ENCODE results near the gene MAP4K4.

The MAP4K4 gene

DNA sequence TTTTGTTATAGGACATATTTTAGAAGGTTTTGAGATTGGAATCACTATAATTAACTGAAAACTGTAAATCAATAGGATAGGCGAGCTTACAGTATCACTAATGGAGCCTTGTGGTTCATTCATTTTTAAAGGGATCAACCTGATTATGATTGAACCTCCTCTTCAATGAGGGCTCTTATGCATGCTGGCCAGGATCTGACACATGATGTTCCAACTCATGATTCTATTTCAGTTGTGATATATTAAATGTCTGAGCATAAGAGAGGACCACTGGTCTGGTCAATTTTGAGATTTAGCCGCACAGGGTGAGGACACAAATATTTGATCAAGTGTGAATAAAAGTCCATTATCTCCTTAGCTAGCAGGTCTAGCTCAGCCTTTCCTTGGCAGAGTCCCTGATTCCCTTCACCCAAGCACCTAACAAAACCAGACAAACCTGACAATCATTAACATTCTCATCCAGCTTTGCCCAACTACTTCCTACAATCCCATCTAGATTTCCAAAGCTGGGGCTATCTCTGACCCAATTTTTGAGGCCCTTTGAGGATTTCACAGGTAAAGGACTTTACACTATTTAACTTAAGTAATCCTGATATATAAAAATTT is 6.9 kb upstream of the MAP4K4 start:
- no peak overlapping the region for H3K4me3 ChIP-seq (ENCODE audit: low read depth, low read length)
- TF ChIP-seq, protein P1, sequence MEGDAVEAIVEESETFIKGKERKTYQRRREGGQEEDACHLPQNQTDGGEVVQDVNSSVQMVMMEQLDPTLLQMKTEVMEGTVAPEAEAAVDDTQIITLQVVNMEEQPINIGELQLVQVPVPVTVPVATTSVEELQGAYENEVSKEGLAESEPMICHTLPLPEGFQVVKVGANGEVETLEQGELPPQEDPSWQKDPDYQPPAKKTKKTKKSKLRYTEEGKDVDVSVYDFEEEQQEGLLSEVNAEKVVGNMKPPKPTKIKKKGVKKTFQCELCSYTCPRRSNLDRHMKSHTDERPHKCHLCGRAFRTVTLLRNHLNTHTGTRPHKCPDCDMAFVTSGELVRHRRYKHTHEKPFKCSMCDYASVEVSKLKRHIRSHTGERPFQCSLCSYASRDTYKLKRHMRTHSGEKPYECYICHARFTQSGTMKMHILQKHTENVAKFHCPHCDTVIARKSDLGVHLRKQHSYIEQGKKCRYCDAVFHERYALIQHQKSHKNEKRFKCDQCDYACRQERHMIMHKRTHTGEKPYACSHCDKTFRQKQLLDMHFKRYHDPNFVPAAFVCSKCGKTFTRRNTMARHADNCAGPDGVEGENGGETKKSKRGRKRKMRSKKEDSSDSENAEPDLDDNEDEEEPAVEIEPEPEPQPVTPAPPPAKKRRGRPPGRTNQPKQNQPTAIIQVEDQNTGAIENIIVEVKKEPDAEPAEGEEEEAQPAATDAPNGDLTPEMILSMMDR (IDR thresholded peaks at IDR 0.05; ENCODE audit: low read depth, low read length) = no peak

DNA sequence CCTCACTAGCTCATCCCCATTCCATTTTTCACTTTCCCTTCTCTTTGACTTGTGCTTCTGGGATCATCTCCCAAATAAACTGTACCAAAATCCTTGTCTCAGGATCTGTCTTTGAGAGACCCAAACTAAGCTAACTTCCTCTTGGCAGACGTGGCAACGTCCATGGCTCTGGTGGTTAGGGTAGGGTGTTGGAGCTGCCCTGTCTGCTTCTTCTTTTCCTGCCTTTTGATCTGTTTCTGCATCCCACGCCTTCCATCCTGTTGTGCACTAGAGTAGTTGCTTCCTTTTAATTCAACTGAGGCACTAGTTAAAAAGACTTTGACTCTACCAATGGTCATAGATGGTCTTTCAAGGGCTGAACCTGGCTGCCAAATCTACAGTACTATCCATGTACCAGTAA is 5.5 kb upstream of the MAP4K4 start:
- TF ChIP-seq, protein P1 (IDR thresholded peaks at IDR 0.05; ENCODE audit: low read depth, low read length) = no peak
- H3K4me3 ChIP-seq (ENCODE audit: low read depth, low read length) = no peak overlapping the region

DNA sequence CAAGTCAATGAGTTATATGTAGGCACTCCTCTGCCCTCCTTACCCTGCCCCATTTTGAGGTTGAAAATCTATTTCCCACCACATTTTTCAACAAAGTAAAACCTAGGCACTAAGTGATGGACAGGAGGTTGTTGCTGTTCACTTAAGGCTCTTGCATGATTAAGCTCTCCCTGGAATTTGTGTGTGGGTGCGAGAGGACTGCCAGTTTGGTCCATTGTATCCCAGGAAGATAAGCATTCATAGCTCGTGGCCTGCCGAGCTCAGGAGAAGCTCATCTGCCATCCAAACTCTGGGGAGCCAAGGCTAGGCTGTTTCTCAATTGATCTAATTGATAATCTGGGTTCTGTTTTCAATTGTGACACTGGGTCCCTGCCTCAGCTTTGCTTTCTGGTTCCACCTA is 4.7 kb upstream of the MAP4K4 start:
- TF ChIP-seq, protein P1 (IDR thresholded peaks at IDR 0.05; ENCODE audit: low read depth, low read length) = no peak
- H3K4me3 ChIP-seq (ENCODE audit: low read depth, low read length) = no peak overlapping the region

DNA sequence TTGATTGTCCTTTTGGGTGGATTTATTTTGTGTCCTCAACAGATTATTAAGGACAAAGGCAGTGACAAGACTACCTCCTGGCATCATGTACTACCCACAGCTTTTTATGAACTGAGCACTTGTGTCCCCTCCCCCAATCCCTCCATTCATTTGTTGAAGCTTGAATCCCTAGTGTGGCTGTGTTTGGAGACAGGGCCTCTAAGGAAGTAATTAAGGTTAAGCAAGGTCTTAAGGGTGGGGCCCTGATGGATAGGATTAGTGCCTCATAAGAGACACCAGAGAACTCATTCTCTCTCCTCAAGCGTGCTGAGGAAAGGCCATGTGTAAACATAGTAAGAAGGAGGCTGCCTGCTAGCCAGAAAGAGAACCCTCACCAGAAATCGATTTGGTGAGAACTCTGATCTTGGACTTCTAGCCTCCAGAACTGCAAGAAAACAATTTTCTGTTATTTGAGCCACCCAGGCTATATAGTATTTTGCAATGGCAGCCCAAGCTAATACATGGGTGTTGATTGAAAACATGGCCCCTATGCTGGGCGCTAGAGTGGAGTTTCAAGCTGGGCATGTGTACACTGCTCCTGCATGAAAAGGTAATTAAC is 3.4 kb upstream of the MAP4K4 start:
- TF ChIP-seq, protein P1 (IDR thresholded peaks at IDR 0.05; ENCODE audit: low read depth, low read length) = no peak

DNA sequence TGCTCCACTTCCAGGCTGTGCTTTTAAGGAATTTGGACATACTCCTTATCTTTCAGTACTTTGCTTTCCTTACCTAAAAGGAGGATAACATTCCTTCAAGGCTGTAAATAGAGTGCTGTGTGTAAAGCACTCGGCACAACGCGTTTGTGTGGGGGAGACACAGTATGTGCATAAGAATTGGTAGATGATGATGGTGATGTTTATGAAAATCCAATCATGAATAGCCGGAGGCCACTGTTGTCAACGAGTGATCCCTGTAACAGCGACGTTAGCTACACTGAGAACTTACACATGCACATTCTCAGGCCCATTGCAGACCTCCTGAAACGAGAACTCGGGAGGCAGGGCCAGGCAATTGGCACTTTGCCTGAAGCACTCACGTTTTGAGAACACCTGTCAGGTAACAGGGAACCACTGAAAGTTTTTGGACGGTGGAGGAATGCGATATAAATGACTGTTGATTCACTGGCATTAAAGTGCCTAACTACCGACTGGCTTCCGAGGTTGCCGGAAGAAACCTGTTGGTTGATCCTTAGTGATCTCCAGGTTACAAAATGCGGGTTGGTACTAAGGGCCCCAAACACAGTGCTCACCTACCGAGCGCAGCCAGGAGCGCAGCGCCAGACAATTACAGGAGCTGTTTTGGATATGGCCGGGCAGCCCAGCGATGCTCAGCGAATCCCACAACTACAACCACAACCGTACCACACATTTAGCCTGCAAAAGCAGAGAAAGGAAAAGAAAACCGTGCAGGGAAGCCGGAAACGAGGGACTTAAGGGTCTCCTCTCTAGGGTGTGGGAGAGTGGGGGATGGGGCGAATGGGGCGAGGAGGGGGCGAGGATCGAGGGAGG is 1.0 kb upstream of the MAP4K4 start:
- H3K4me3 ChIP-seq (ENCODE audit: low read depth, low read length) = peak overlapping the region; percentile 63
- TF ChIP-seq, protein P1 (IDR thresholded peaks at IDR 0.05; ENCODE audit: low read depth, low read length) = no peak

More for the DNA sequence above, 3.4 kb upstream of the MAP4K4 start:
- H3K4me3 ChIP-seq (ENCODE audit: low read depth, low read length) = no peak overlapping the region

DNA sequence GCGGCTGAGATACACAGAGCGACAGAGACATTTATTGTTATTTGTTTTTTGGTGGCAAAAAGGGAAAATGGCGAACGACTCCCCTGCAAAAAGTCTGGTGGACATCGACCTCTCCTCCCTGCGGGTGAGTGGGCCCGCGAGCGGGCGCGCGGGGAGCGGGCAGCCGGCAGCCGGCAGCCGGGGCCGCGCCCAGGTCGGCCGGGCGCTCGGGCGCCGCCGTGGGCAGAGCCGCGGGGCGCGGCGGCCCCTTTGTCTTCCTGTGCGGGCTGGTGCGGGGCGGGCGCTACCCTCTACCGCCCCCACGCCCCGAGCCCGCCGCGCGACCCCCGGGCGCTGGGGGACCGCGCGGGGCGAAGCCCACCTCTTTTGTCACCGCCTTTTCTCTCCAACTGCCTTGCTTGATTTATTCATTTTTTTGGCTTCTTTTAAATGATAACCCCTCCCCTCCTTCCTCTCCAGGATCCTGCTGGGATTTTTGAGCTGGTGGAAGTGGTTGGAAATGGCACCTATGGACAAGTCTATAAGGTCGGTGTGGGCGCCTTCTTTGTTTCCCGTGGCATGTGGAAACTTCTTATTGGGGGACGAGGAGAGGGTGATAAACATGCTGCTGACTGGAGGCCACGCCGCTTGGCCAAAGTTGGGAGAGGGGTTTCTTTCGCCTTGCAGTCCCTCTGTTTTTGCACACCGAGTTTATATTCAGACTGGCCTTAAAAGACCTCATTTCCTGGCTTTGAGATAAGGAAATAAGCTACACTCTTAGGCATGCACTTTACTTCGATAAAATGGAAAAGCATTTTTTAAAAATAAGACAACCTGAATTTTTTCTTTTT is 722 bp downstream of the MAP4K4 start:
- TF ChIP-seq, protein P1 (IDR thresholded peaks at IDR 0.05; ENCODE audit: low read depth, low read length) = no peak
- H3K4me3 ChIP-seq (ENCODE audit: low read depth, low read length) = peak overlapping the region; percentile 85
